ENCODE results near the gene VPS35L. TPM values are rescaled to one million over a fixed set of nuclear protein-coding genes. Genes with fewer than 3 reads are reported as not detected.

Gene VPS35L
- total and polyA plus RNA-seq, 10 of the 15 experiments (the other 5 are each of a cell fraction or from before 2014, with no cell fraction given) = 14.9 to 44.1 (median 26.3) TPM

DNA sequence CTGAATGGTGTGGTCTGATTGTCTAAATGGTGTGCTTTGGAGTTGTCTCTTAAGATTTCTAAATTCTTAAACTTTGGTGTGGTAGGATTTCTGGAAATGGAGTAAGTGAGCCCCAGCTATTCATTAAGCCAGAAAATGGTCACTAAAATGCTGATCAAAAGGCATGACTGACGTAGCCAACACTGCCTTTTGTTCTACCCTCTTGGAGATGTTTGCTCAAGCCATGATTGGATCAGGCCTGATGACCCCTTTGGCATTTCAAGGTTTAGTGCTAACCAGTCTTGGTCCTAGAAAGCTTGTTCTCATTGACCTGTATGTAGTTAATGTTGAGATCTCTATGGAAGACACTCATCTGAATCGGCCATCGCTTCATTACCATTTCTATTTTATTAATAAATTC, 94.5 kb downstream of the VPS35L start:
- WGBS (ENCODE audit: insufficient coverage, insufficient replicate concordance, low lambda C conversion rate, missing lambda C conversion rate) = 96% methylated on average over 3 of the region's 3 CpGs
- no peak overlapping the region for H3K9ac ChIP-seq (ENCODE audit: control insufficient read depth, insufficient read depth, low read length)
- ChIA-PET SMC1A (ENCODE audit: uncharacterized antibody, unreplicated experiment) (interaction anchor here (1.1 to 1.4 kb wide), 2 partner anchors 9 to 18 kb away, joined by 4 to 5 read pairs; no protein-coding TSS in a partner anchor), CTCF (no interaction called here), POLR2A (no interaction called here), RAD21 (ENCODE audit: unreplicated experiment) (interaction anchor here (1.9 kb wide), 1 partner anchor 44 kb away, joined by 4 read pairs; no protein-coding TSS in a partner anchor)
- no peaks in the 10 kb centered on the region for H4K20me1 ChIP-seq (ENCODE audit: control insufficient read depth, insufficient read depth)
- H3K79me2 ChIP-seq (ENCODE audit: control insufficient read depth, insufficient read depth, low read length) = no peaks in the 10 kb centered on the region
- H3K36me3 ChIP-seq (ENCODE audit: control insufficient read depth in 2 of 2, insufficient read depth in 2 of 2, low read length in 1 of 2) = peaks cover 4 to 6% of the 10 kb centered on the region in 2 experiments
- ATAC-seq (no peak), DNase-seq (ENCODE audit: low read depth, low spot score) (no peak), FAIRE-seq (no peak)
- H3K9me3 ChIP-seq (replicated peaks; ENCODE audit: control insufficient read depth, insufficient read depth, low read length) = no peaks in the 10 kb centered on the region
- in situ Hi-C loops (cut with MboI) (no loop called here), intact Hi-C loops (cut with micrococcal nuclease; ENCODE audit: unreplicated experiment) (no loop called here)
- H2AFZ ChIP-seq (ENCODE audit: control insufficient read depth, low read depth, low read length) = no peak overlapping the region
- no peak overlapping the region for H3K4me2 ChIP-seq (ENCODE audit: control insufficient read depth, insufficient read depth)
- H3K4me3 ChIP-seq = no peak overlapping the region
- H3K27ac ChIP-seq (ENCODE audit: control insufficient read depth, insufficient read depth) = no peak overlapping the region
- TF ChIP-seq LARP7 (IDR thresholded peaks at IDR 0.05) (no peak), FOXM1 (IDR thresholded peaks at IDR 0.05; ENCODE audit: low read depth, low read length) (no peak), ZBTB11 (CRISPR knock-in tag; IDR thresholded peaks at IDR 0.05) (no peak)
- H3K4me1 ChIP-seq (ENCODE audit: control insufficient read depth, insufficient read depth, low read length) = no peaks in the 10 kb centered on the region
- no TSS peak for BruUV-seq (replicated peaks)
- no peaks in the 10 kb centered on the region for H3K27me3 ChIP-seq (replicated peaks in 1 of 2; ENCODE audit: control insufficient read depth in 2 of 2, insufficient read depth in 2 of 2, low read length in 1 of 2)

DNA sequence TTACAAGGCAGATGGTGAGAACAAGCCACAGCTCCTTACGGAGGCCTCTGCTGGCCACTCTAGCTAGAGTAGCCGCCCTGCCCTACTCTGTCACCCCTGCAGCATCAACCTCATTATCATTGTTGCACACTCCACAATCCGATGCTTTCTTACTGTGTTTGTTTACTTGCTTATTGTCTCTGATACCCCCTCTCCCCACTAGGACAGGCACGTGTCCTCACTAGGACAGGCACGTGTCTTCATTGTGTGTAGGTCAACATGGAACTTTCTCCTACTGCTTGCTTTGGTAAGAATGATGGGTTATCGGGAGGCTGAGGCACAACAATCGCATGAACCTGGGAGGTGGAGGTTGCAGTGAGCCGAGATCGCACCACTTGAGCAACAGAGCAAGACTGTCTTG, 98.6 kb downstream of the VPS35L start:
- H2AFZ ChIP-seq (ENCODE audit: control insufficient read depth, low read depth, low read length) = no peak overlapping the region
- in situ Hi-C loops (cut with MboI) = no loop called here
- TF ChIP-seq STAT1 (conservative IDR thresholded peaks at IDR 0.05) (no peak), ZNF274 (IDR thresholded peaks at IDR 0.05; ENCODE audit: insufficient read depth, insufficient read length) (no peak), HDAC2 (IDR thresholded peaks at IDR 0.05) (no peak), SREBF1 (IDR thresholded peaks at IDR 0.05; ENCODE audit: low read length) (no peak), SREBF2 (IDR thresholded peaks at IDR 0.05; ENCODE audit: low read length) (no peak), ATF3 (IDR thresholded peaks at IDR 0.05; ENCODE audit: borderline replicate concordance, extremely low read depth, low read depth, low read length) (no peak)
- TF ChIP-seq, protein P1, sequence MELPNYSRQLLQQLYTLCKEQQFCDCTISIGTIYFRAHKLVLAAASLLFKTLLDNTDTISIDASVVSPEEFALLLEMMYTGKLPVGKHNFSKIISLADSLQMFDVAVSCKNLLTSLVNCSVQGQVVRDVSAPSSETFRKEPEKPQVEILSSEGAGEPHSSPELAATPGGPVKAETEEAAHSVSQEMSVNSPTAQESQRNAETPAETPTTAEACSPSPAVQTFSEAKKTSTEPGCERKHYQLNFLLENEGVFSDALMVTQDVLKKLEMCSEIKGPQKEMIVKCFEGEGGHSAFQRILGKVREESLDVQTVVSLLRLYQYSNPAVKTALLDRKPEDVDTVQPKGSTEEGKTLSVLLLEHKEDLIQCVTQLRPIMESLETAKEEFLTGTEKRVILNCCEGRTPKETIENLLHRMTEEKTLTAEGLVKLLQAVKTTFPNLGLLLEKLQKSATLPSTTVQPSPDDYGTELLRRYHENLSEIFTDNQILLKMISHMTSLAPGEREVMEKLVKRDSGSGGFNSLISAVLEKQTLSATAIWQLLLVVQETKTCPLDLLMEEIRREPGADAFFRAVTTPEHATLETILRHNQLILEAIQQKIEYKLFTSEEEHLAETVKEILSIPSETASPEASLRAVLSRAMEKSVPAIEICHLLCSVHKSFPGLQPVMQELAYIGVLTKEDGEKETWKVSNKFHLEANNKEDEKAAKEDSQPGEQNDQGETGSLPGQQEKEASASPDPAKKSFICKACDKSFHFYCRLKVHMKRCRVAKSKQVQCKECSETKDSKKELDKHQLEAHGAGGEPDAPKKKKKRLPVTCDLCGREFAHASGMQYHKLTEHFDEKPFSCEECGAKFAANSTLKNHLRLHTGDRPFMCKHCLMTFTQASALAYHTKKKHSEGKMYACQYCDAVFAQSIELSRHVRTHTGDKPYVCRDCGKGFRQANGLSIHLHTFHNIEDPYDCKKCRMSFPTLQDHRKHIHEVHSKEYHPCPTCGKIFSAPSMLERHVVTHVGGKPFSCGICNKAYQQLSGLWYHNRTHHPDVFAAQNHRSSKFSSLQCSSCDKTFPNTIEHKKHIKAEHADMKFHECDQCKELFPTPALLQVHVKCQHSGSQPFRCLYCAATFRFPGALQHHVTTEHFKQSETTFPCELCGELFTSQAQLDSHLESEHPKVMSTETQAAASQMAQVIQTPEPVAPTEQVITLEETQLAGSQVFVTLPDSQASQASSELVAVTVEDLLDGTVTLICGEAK (IDR thresholded peaks at IDR 0.05; ENCODE audit: borderline replicate concordance) = no peak

More for the DNA sequence above, 98.6 kb downstream of the VPS35L start:
- ATAC-seq = no peak
- Histone ChIP-seq H3K9ac (ENCODE audit: control insufficient read depth, insufficient read depth, low read length) (no peak overlapping the region), H3K9me3 (replicated peaks; ENCODE audit: control insufficient read depth, insufficient read depth, low read length) (no peaks in the 10 kb centered on the region), H3K79me2 (ENCODE audit: control insufficient read depth, insufficient read depth, low read length) (no peaks in the 10 kb centered on the region), H3K4me3 (no peak overlapping the region), H3K4me1 (ENCODE audit: control insufficient read depth, insufficient read depth, low read length) (no peaks in the 10 kb centered on the region), H3K27me3 (replicated peaks in 1 of 2; ENCODE audit: control insufficient read depth in 2 of 2, insufficient read depth in 2 of 2, low read length in 1 of 2) (no peaks in the 10 kb centered on the region), H3K27ac (ENCODE audit: control insufficient read depth, insufficient read depth) (no peak overlapping the region), H3K36me3 (ENCODE audit: control insufficient read depth in 2 of 2, insufficient read depth in 2 of 2, low read length in 1 of 2) (peaks cover 2 to 6% of the 10 kb centered on the region in 2 experiments), H4K20me1 (ENCODE audit: control insufficient read depth, insufficient read depth) (no peaks in the 10 kb centered on the region), H3K4me2 (ENCODE audit: control insufficient read depth, insufficient read depth) (no peak overlapping the region)
- FAIRE-seq = no peak
- ChIA-PET SMC1A (ENCODE audit: uncharacterized antibody, unreplicated experiment) (interaction anchor here (1.2 kb wide), 1 partner anchor 9 kb away, joined by 3 read pairs; no protein-coding TSS in a partner anchor), RAD21 (ENCODE audit: unreplicated experiment) (interaction anchor here (0.5 kb wide), 1 partner anchor 102 kb away, joined by 3 read pairs; no protein-coding TSS in a partner anchor), POLR2A (no interaction called here), CTCF (no interaction called here)
- intact Hi-C loops (cut with micrococcal nuclease; ENCODE audit: unreplicated experiment) = no loop called here
- no peak for DNase-seq (ENCODE audit: low read depth, low spot score)
- WGBS (ENCODE audit: insufficient coverage, insufficient replicate concordance, low lambda C conversion rate, missing lambda C conversion rate) = 97% methylated on average over 9 of the region's 9 CpGs
- no TSS peak for BruUV-seq (replicated peaks)
